MV-4-11 (cell line): Measurements from ENCODE around the gene NCAN.

Experiments used
- DNase-seq: peaks from one replicate; lab custom pipeline; 2025; lab: John Stamatoyannopoulos, UW

Gene NCAN

DNA sequence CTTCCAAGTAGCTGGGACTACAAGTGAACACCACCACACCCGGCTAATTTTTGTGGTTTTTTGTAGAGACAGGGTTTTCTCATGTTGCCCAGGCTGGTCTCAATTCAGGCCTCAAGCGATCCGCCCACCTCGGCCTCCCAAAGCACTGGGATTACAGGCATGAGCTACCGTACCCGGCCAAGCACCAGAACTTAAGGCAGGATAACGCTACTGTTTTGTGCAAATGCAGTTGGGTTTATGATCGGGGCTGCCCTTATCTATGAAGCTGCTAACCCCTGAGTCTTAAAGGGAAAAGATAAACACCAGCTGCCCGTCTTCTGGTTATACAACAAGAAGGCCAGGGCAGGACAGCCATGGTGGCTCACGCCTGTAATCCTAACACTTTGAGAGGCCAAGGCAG, 73.9 kb downstream of the NCAN start:
- no peak for DNase-seq

DNA sequence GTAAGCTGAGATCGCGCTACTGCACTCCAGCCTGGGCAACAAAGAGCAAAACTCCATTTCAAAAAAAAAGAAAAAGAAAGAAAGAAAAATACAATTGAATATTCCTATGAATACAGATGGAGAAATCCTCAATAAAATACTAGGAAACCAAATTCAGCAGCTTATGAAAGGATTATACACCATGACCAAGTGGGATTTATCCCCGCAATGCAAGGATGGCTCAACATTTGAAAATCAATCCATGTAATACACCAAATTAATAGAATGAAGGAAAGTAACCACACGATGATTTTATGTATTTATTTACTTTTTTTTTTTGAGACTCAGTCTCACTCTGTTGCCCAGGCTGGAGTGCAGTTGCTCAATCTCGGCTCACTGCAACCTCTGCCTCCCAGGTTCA, 80.8 kb downstream of the NCAN start:
- DNase-seq, result no peak

DNA sequence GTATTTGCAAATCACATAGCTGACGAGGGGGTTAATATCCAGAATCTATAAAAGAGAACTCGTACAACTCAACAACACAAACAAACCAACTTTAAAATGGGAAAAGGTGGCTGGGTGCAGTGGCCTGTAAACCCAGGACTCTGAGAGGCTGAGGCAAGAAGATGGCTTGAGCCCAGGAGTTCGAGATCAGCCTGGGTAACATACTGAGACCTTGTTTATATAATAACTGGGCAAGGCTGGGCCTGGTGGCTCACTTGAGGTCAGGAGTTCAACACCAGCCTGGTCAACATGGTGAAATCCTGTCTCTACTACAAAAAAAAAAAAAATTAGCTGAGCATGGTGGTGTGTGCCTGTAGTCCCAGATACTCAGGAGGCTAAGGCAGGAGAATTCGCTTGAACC, 83.2 kb downstream of the NCAN start:
- DNase-seq, result no peak

DNA sequence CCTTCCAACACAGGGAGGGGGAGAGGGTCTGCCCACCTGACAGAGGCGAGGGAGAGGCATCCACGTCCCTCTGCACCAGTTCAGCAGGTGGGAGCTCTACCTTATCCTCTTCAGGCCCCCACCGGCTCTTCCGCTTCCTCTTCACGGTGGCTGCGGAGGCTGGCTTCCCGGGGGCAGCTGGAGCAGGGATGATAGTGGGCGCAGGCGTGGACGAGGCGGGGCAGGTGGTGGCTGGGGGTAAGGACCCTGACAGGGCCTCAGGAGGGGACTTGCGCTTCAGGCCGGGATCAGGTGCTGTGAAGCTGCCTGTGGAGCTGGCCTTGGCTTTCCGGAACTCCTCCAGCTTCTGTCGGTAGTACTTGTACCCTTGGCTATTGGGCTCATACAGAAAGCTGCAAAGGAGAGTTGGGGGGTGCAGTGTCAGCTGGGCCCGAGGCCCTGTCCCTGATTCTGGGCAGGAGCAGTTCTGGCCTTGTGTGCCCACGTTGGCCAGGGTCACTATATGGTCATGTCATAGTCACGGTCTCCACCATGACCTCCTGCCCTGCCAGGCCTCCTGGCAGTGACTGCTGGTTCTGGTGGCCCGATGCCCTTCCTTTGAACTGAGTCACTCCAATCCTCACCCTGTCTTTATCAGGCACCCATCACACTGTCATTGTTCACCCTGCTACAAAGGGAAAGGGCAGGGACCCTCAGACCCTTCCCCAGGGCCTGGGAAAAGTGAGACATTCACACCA, 85.4 kb downstream of the NCAN start:
- no peak for DNase-seq

DNA sequence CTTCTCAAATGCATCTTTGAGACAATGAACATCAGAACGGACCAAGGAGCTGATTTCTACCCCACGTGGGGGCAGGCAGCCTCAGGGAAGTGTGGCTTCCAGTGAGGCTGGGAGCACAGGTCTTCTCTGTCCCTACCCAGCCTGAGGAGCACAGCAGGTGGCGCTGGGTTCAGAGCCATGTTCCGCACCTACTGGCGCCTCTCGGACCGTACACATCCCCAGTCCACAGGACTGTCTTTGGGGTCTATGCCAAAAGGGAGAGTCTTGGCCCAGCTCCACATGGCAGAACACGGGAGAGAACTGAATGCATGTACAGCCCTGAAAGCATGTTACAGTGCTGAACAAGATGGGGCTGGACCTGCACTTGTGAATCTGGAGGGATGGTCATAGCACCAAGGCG, 86.0 kb downstream of the NCAN start:
- DNase-seq, result no peak

DNA sequence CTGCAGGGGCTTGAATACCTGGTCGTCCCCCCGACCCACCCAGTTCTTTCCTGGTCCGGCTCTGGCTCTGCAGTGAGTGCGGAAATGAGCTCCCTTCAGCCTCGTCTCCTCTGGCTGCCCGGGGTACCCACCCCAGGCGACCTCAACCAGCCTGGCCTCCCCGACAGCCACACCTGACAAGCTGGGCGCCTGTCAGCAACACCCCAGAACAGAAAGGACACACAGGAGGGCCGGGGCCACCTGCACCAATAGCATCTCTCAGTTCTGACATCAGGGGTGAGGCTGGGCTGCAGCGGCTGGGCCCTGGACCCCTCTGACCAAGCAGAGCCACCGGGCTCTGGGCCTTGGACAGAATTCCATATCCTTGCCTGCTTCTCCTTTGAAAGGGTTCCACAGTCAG, 88.9 kb downstream of the NCAN start:
- DNase-seq, result no peak
